A549 treated with Hydrocortisone at 1 μM for 4 hours (cell line): ENCODE data around the gene MRPL38. TPM values are rescaled to one million over a fixed set of nuclear protein-coding genes. Genes with fewer than 3 reads are reported as not detected.

Source experiments
- total RNA-seq: library from RNA; stranded (reverse); fragments of 200-300 nt; extraction: Qiagen RNA extraction; gene quantifications from 5 replicates; pipeline ENCODE4 v1.2.3, GENCODE V29; 2022

Gene MRPL38
- 90.5 to 127 TPM (median 118 TPM) in 5 replicates for total RNA-seq

GRCh38 chr17:75904749-75905521 lies at the start of gene MRPL38:
Gene MRPL38 (minus strand): TSS chr17:75904884. CDS start chr17:75904875, 9 bp downstream.

DNA sequence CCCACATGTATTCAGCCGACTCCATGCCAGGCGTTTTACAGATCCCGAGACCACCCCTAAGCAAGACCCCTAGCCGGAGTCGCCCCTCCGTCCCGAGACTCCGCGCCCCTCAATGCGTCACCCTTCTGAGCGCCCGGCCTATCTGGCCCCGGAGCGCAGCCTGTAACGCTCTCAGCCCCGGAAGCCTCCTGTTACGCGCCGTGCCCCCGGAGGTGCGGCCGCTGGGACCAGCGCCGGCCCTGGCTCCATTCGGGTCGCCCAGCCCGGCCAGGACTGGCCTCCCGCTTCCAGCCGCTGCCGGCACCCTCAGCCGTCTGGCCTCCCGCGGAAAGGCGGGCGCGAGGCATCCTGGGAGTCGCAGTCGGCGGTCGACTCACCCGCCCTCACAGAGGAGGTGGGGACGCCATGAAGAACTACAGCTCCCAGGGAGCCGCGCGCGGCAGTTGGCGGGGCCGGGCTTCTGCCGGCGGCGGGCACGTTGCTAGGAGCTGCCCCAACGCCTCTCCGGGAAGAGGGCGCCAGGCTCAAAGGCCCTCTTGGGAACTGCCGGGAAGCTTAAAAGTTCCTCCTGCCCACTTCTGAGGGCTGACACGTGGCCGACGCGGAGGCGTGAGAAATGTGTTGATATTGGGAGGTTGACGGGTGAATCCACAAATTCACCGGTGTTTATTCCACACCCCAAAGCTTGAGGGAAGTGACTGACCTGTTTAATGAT lies 36.2 kb upstream of the MRPL38 start, which contains the start of gene FBF1:
FBF1 (minus strand) TSS at position 316 of the 715 bp plus-strand sequence. CDS start 2,893 bp downstream, outside the sequence.

DNA sequence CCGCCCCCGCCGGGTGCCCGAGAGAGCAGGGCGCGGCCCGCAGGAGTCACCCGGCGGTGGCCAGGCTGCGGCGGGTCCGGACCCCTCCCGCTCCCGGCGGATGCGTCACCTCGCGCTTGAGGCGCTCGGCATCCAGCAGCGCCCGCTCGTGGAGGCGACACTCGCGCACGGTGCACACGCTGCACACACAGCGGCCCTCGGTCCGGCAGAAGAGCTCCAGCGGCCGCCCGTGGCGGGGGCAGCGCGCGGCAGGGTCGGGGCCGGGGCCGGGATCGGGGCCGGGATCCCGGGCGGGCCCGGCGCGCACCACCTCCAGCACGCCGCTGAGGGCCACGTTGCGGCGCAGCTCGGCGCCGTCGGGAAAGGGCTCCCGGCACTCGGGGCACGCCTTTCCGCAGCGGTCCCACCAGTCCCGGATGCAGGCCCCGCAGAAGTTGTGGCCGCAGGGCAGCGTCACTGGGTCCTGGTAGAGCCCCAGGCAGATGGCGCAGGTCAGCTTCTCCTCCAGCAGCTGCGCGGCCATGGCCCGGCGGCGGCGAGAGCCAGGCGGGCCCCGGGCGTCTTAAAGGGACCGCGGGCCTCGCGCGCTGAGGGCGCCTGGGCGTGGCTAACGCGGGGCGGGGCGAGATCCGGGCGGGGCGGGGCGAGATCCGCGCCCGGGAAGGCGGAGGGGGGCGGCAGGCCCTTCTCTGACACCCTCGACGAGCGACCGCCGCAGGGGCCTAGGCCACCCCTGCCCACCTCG lies 8.1 kb downstream of the MRPL38 start, which contains the start of gene TRIM65:
TRIM65 (minus strand) TSS at position 537 of the 745 bp plus-strand sequence; CDS start at position 523, 14 bp downstream.

DNA sequence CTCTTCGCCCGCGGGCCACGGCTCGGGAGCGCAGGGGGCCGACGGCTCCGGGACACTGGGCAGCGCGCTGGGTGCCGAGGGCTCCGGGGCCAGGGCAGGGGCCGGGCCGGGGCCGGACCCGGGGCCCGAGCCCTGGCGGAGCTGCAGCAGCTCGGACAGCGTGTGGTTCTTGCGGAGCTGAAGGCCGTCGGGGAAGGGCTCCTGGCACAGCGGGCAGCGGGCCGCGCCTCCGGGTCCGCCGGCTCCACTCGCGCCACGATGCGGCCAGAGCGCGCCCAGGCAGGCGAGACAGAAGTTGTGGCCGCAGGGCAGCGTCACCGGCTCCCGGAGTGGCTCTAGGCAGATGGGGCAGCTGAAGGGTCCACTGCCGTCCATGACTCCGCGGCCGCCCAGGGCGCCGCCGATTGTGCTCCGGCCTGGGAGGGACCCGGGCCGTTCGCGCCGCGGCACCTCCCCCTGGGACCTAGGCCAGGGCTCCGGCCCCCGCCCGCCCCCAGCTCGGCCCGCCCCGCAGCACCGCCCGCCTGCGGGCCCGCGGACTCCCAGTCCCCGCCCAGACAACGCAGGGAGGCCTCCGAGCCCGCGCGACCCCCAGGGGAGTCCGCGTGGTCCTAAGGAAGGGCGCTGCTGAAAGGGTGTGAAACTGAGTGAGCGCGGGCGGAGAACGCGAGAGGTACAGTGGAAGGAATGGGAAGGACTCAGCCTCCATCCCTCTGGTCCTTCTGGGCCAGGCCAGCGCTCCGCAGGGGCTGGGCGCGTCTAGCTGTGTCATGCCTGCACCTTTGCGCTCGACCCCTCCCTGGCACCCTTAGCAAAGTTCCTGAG lies 26.3 kb downstream of the MRPL38 start, which contains the start of gene TRIM47:
TRIM47 (minus strand) TSS at position 408 of the 825 bp plus-strand sequence; CDS start at position 375, 33 bp downstream.

GRCh38 chr17:75855310-75856061 lies 49.2 kb downstream of the MRPL38 start, which contains the start of gene WBP2:
Gene WBP2 (minus strand): TSS chr17:75855335. CDS start chr17:75855297, 38 bp downstream.

Other genes starting within 250 kb of the MRPL38 start
- 27.0 to 29.2 TPM (median 28.4 TPM) in 5 replicates for gene RECQL5, start 237.7 kb downstream of the MRPL38 start, total RNA-seq
- gene SAP30BP, start 237.5 kb downstream of the MRPL38 start, total RNA-seq: 116 to 146 TPM (median 124 TPM) in 5 replicates
- 88.7 to 126 TPM (median 108 TPM) in 5 replicates for gene ITGB4, start 183.4 kb downstream of the MRPL38 start, total RNA-seq
- 56.1 to 85.9 TPM (median 74.7 TPM) in 5 replicates for gene GALK1, start 139.7 kb downstream of the MRPL38 start, total RNA-seq
- 23.3 to 29.5 TPM (median 28.0 TPM) in 5 replicates for gene UNK, start 120.1 kb downstream of the MRPL38 start, total RNA-seq
- 5.0 to 6.8 TPM (median 5.9 TPM) in 5 replicates for gene UNC13D, start 60.5 kb downstream of the MRPL38 start, total RNA-seq
- 78.8 to 101 TPM (median 86.8 TPM) in 5 replicates for gene WBP2, start 49.5 kb downstream of the MRPL38 start, total RNA-seq
- 134 to 188 TPM (median 179 TPM) in 5 replicates for gene TRIM47, start 26.3 kb downstream of the MRPL38 start, total RNA-seq
- 31.1 to 41.1 TPM (median 35.9 TPM) in 5 replicates for gene TRIM65, start 7.9 kb downstream of the MRPL38 start, total RNA-seq
- gene FBF1, start 36.2 kb upstream of the MRPL38 start, total RNA-seq: 5.8 to 8.8 TPM (median 7.4 TPM) in 5 replicates
- gene ACOX1, start 74.3 kb upstream of the MRPL38 start, total RNA-seq: 14.4 to 19.8 TPM (median 16.1 TPM) in 5 replicates
- gene TEN1, start 74.4 kb upstream of the MRPL38 start, total RNA-seq: 22.1 to 25.6 TPM (median 24.6 TPM) in 5 replicates
- gene CDK3, start 96.0 kb upstream of the MRPL38 start, total RNA-seq: 2.8 to 5.7 TPM (median 4.7 TPM) in 5 replicates
- 14.7 to 18.8 TPM (median 16.8 TPM) in 5 replicates for gene EVPL, start 122.4 kb upstream of the MRPL38 start, total RNA-seq
- 80.7 to 90.9 TPM (median 85.2 TPM) in 5 replicates for gene SRP68, start 167.6 kb upstream of the MRPL38 start, total RNA-seq
- 0.89 to 1.8 TPM (median 1.7 TPM) in 5 replicates for gene GALR2, start 169.9 kb upstream of the MRPL38 start, total RNA-seq
- 0.13 to 0.53 TPM (median 0.33 TPM) in 5 replicates for gene ZACN, start 174.3 kb upstream of the MRPL38 start, total RNA-seq
- 57.5 to 64.4 TPM (median 61.2 TPM) in 5 replicates for gene EXOC7, start 198.9 kb upstream of the MRPL38 start, total RNA-seq
- gene FOXJ1, start 236.4 kb upstream of the MRPL38 start, total RNA-seq: 0.76 to 1.0 TPM (median 0.84 TPM) in 5 replicates